ENCODE results near the gene ATP1A2. TPM values are rescaled to one million over a fixed set of nuclear protein-coding genes. Genes with fewer than 3 reads are reported as not detected.

ATP1A2 gene
- total RNA-seq, result 10 to 100 TPM in 1 of 2 donors, 1 to 10 TPM in 1; 1.8 to 12.1 TPM
- long read RNA-seq, partial matches to known transcripts, result 3 of 4 reads
- long read RNA-seq, other reads (novel, unspliced or antisense), result 1 of 4 reads

- no peak for DNase-seq
- ATAC-seq, result no peak
- intact Hi-C loops (cut with DNase I, micrococcal nuclease), result no loop called here
Measured at GRCh38 chr1:160115545-160116282, at the start of gene ATP1A2. ATP1A2 (plus strand) TSS chr1:160115759; CDS start chr1:160115862, 103 bp downstream.

GRCh38 chr1:160066829-160067745 lies 48.5 kb upstream of the ATP1A2 start:
- ATAC-seq (no peak), DNase-seq (no peak)
- intact Hi-C loops (cut with DNase I, micrococcal nuclease), result no loop called here

DNA sequence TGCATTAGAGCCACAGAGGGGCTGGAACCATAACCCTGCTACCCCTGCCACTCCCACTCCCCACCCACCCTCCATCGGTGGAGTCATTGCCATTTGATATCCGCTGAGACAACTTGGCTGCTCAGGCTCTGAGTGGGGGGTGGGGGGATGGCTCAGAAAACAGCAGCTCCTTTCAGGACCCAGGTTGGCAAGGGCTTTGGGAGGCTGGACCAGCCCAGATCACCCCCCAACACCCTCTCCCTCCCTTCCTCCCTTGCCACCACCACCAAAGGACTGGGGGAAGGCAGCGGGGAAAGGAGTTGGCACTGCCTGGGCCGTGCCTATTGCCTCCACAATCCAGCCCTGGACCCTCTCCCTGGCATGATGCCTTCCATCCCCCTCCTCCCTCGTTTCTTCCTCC lies 47.3 kb upstream of the ATP1A2 start:
- intact Hi-C loops (cut with DNase I, micrococcal nuclease), result no loop called here
- ATAC-seq, result no peak
- DNase-seq, result no peak

DNA sequence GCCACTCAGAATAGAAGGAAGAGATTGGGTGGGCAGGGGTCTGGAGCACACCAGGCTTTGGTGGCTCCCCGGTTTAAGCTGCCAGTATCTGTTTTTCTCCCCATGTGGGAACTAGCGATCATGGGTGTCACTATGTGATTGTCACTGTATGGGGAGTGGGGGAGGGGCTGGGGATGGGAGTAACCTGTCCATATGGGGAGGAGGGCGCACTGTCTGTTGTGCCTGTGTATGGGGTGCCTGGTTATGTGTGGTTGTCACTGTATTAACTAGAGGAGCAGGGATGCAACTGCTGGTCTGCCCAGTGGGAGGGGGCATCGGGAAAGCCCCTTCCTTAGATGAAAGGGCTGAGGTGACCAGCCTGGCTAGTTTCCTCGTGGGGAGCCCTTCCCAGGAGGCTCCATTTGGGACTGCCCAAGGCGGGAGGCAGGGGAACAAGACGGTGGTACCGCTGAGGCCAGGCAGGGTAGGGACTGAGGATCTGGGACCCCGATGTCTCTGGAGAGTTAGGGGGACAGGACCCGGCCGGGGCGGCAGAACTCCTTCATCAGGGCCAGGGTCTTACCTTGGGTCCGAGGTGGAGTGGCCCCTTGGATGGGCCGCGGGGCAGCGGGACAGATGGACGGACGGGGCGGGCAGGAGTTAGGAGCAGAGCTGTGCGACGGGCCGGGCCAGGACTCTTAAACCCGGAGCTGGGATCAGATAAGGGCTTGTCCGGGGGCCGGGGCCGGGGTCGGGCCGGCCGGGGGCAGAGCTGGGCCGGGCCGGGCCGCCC lies 45.9 kb upstream of the ATP1A2 start, which contains the start of gene KCNJ10:
Gene KCNJ10, minus strand, starts transcription at position 701 of the 772 bp plus-strand sequence. CDS start 27,628 bp downstream, outside the sequence.
- peak; percentile 30 for ATAC-seq
- no peak for DNase-seq
- intact Hi-C loops (cut with DNase I, micrococcal nuclease), result no loop called here

- peak; percentile 69 to 74 for DNase-seq
- intact Hi-C loops (cut with DNase I, micrococcal nuclease), result no loop called here
- peak; percentile 86 for ATAC-seq
Measured at GRCh38 chr1:160070243-160071163, 45.1 kb upstream of the ATP1A2 start.

DNA sequence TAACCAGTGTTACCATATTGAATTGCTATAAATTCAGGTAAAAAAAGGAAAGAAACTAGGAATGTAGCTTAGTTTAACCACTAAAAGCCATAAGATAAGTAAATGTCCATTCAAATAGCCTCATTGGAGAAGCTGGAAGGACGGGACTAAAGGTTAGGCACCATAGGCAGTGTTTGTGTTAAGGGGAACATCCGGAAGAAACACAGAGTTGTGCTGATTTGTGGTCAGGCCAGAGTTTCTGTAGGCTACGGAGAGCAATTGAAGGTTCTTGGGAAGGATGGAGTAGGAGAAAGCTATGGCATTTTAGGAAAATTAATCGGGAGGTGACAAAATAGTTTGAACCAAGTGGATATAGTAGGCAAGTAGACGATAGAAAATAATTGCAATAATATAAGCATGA lies 44.3 kb upstream of the ATP1A2 start:
- no peak for ATAC-seq
- intact Hi-C loops (cut with DNase I, micrococcal nuclease), result no loop called here
- DNase-seq, result no peak

DNA sequence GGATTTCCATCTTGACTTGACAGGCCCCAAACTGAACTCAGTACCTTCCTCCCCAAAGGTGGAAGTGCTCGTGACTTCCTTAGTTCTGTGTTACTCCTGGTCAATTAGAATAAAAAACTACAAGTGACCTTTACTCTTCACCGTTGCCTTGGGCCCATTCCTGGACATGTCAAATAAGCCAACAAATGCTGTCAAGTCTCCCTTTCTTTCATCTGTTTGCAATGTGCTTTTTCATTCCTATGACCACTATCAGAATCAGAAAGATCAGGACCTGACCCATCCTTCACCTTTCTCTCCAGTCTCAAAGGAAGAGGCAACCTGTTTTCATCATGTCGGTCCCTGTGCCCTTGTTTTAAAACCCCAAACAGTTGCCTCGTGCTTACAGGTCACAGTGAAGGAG lies 40.7 kb upstream of the ATP1A2 start:
- intact Hi-C loops (cut with DNase I, micrococcal nuclease), result no loop called here
- ATAC-seq (no peak), DNase-seq (no peak)

GRCh38 chr1:160075836-160076235 lies 39.7 kb upstream of the ATP1A2 start:
- DNase-seq (no peak), ATAC-seq (no peak)
- intact Hi-C loops (cut with DNase I, micrococcal nuclease), result no loop called here

- ATAC-seq (no peak), DNase-seq (no peak)
- intact Hi-C loops (cut with DNase I, micrococcal nuclease), result no loop called here
Measured at GRCh38 chr1:160076295-160076694, 39.3 kb upstream of the ATP1A2 start.

GRCh38 chr1:160077486-160077885 lies 38.1 kb upstream of the ATP1A2 start:
- DNase-seq, result no peak
- intact Hi-C loops (cut with DNase I, micrococcal nuclease), result no loop called here
- ATAC-seq, result no peak

GRCh38 chr1:160078512-160079195 lies 36.9 kb upstream of the ATP1A2 start:
- ATAC-seq (peak; percentile 77), DNase-seq (peak in 1 of 2 donors; percentile 57)
- intact Hi-C loops (cut with DNase I, micrococcal nuclease), result no loop called here

DNA sequence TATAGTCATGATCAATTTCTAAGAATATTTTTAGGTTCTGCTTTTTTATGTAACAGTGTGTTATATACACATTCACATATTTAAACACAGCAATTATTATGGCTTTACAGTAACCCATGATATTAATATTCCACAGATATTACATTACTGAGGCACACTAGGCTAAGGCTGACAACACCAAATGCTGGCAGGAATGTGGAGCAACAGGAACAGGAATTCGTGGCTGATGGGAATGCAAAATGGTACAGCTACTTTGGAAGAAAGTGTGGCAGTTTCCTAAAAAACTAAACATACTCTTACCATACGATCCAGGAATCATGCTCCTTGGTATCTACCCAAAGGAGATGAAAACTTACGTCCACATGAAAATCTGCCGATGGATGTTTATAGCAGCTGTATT lies 36.1 kb upstream of the ATP1A2 start:
- ATAC-seq, result no peak
- intact Hi-C loops (cut with DNase I, micrococcal nuclease), result no loop called here
- no peak for DNase-seq

DNA sequence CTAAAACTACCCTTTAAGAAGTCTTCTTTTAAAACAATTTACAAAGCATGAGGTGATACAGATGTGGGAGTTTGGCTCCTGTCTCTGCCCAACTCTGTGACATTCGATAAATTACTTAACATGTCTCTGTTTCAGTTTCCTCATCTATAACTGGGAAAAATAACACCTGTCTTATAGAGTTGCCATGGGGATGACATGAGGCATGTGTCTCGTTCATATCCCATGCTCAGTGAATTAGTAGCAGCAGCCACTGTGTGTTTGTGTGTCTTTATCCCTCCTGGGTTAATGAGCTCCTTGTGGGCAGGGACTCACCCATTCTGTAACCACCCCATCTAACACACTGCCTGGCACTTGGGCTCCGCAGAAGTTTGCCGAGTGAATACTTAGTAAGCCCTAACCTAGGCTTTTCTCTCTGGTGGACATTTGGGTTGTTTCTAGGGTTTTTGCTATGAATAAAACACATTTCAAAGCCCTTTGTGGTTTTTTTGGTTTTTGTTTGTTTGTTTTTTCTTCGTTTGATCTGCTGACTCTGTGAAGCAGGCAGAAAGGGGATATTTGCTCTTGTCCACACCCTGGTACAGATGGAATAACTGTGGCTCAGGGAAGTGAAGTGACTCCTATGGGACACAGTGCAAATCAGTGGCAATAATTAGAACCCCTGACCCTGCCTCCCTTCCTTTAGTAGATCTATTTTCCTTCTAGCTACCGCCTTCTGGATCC lies 35.0 kb upstream of the ATP1A2 start:
- ATAC-seq (no peak), DNase-seq (no peak)
- intact Hi-C loops (cut with DNase I, micrococcal nuclease), result no loop called here

GRCh38 chr1:160081261-160081936 lies 34.2 kb upstream of the ATP1A2 start, which contains the start of gene KCNJ9:
KCNJ9 (plus strand) TSS chr1:160081538; CDS start chr1:160084031, 2,493 bp downstream.
- ATAC-seq (no peak), DNase-seq (no peak)
- intact Hi-C loops (cut with DNase I, micrococcal nuclease), result no loop called here

GRCh38 chr1:160082487-160082886 lies 33.1 kb upstream of the ATP1A2 start:
- ATAC-seq, result no peak
- intact Hi-C loops (cut with DNase I, micrococcal nuclease), result no loop called here

GRCh38 chr1:160082926-160083325 lies 32.6 kb upstream of the ATP1A2 start:
- intact Hi-C loops (cut with DNase I, micrococcal nuclease), result no loop called here
- ATAC-seq (no peak), DNase-seq (no peak)

More at GRCh38 chr1:160082487-160082886, 33.1 kb upstream of the ATP1A2 start:
- no peak for DNase-seq

Measured in left colon (tissue), 2 donors.